NOMO-1 treated with dmso at 0.1 percent for 144 hours (cell line): ENCODE results near the gene KSR1.
"Not testable (repeated sequence)": the region's sequence is repeated elsewhere in the genome, so short reads cannot be mapped to it uniquely, and the experiment has no call there.

ENCODE experiments used
- DNase-seq: peaks from one replicate; lab custom pipeline; 2025; ENCODE audit not compliant: unreplicated experiment; lab: John Stamatoyannopoulos, UW

Gene KSR1

GRCh38 chr17:27670791-27671590 lies 214.7 kb downstream of the KSR1 start:
- no peak for DNase-seq

GRCh38 chr17:27671591-27671910 lies 215.3 kb downstream of the KSR1 start:
- DNase-seq, result no peak

- DNase-seq, result not testable (repeated sequence)
These were observed 215.8 kb downstream of the KSR1 start for GRCh38 chr17:27671977-27672480.

- no peak for DNase-seq
These were observed 218.1 kb downstream of the KSR1 start for GRCh38 chr17:27674335-27674734.
